Natural killer cell treated with Interleukin-12 subunit alpha and Interleukin-12 subunit beta and Interleukin-15 and Interleukin-18, amount 100 ng/mL, for 72 hours (primary cell): ENCODE results near the gene ANKIB1. TPM values are rescaled to one million over a fixed set of nuclear protein-coding genes. Genes with fewer than 3 reads are reported as not detected.
A peak's percentile ranks its signal among the peaks of the same experiment; 100 is the strongest.
"Not testable (repeated sequence)": the region's sequence is repeated elsewhere in the genome, so short reads cannot be mapped to it uniquely, and the experiment has no call there.

Source experiments
- ATAC-seq, 2 donors: fragments of 150-1000 bp; cut with Tn5 transposase in 1 of 2; sonication (Bioruptor Pico), chemical (Tn5 transposase) in 1 of 2; 2 replicates each; pipeline ENCODE4 v1.10.0; 2021
- DNase-seq: peaks from one replicate; pipeline ENCODE4 v3.0.0; 2022; ENCODE audit warnings: low spot score
- H3K27ac Mint-ChIP-seq, 2 donors: 1 replicate in 1 of 2; 2 replicates in 1 of 2; pipeline ENCODE4 v1.8.0; 2022; ENCODE audit warnings: mixed read lengths in 2 of 2, mild to moderate bottlenecking in 1 of 2, moderate library complexity in 1 of 2
- H3K27me3 Mint-ChIP-seq, 2 donors: 1 replicate in 1 of 2; 2 replicates in 1 of 2; pipeline ENCODE4 v1.8.0; 2022; ENCODE audit warnings: mixed read lengths in 2 of 2
- H3K36me3 Mint-ChIP-seq: one replicate; pipeline ENCODE4 v1.8.0; 2022; ENCODE audit warnings: mixed read lengths
- H3K4me1 Mint-ChIP-seq, 2 donors: 1 replicate in 1 of 2; 2 replicates in 1 of 2; pipeline ENCODE4 v1.8.0; 2022; ENCODE audit warnings: low read depth in 2 of 2, mixed read lengths in 2 of 2, mild to moderate bottlenecking in 1 of 2
- H3K4me3 Mint-ChIP-seq: one replicate; pipeline ENCODE4 v1.8.0; 2022; ENCODE audit warnings: mixed read lengths
- H3K9me3 Mint-ChIP-seq: 2 replicates; pipeline ENCODE4 v1.8.0; 2022; ENCODE audit warnings: mixed read lengths
- total RNA-seq, 2 donors: library from RNA; stranded (reverse); gene quantifications; one replicate each; pipeline ENCODE4 v1.2.3, GENCODE V29; 2022

The ANKIB1 gene
- total RNA-seq, 2 donors from 2014 or later: 48.8 to 66.8 TPM

DNA sequence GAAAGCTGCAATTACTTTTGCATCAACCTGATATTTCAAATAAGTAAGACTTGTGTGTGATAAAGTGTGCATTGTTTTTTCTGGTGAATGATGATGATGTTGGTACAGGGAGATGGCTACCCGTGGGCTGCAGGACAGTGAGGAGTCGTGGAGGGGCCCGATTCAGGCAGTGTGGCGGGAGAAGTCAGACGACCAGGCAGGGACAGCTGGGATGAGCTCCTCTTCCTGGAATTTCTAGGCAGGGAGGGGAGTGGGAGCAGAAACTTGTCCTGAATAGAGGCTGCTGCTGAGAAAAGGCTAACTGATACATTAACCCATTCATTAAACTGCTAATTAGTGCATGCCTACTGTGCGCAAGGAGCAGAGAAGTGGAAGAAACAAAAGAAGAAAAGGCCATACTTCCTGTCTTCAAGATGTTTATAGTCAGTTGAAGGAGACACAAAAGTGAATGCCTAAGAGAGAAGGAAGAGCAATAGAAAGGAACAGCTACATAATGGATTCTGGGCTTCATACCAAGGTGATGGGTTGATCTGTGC, 192.2 kb downstream of the ANKIB1 start:
- peaks cover 8 to 14% of the 10 kb centered on the region in 2 donors for H3K27me3 Mint-ChIP-seq
- no peak for DNase-seq
- H3K4me3 Mint-ChIP-seq: no peak overlapping the region
- H3K36me3 Mint-ChIP-seq: no peaks in the 10 kb centered on the region
- ATAC-seq: no peak
- no peaks in the 10 kb centered on the region for H3K4me1 Mint-ChIP-seq
- no peak overlapping the region for H3K27ac Mint-ChIP-seq
- no peaks in the 10 kb centered on the region for H3K9me3 Mint-ChIP-seq

- H3K4me3 Mint-ChIP-seq, H3K4me1 Mint-ChIP-seq, ATAC-seq, H3K27ac Mint-ChIP-seq, H3K36me3 Mint-ChIP-seq, DNase-seq, H3K9me3 Mint-ChIP-seq: not testable (repeated sequence)
- H3K27me3 Mint-ChIP-seq: peaks cover 0 to 14% of the 10 kb centered on the region in 2 donors
These were observed 196.9 kb downstream of the ANKIB1 start for GRCh38 chr7:92442720-92443119.

DNA sequence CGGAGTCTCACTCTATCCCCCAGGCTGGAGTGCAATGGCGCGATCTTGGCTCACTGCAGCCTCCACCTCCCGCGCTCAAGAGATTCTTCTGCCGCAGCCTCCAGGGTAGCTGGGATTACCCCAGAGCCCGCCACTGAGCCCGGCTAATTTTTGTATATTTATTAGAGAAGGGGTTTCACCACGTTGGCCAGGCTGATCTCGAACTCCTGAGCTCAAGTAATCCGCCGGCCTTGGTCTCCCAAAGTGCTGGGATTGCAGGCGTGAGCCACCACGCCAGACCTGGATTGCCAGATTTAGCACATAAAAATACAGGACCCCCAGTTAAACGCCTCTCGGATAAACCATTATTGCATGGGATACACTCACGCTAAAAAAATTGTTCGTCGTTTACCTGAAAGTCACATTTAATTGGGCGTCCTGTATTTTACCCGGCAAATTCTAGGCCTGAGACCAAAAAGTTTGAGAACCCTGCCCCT, 201.1 kb downstream of the ANKIB1 start:
- Mint-ChIP-seq H3K4me3 (peak overlapping the region; percentile 97), H3K27me3 (peaks cover 0 to 3% of the 10 kb centered on the region in 2 donors), H3K36me3 (peaks cover 6% of the 10 kb centered on the region), H3K9me3 (no peaks in the 10 kb centered on the region), H3K4me1 (peaks cover 8% of the 10 kb centered on the region in 2 donors), H3K27ac (peak overlapping the region; percentile 95)
- DNase-seq: no peak
- no peak for ATAC-seq

DNA sequence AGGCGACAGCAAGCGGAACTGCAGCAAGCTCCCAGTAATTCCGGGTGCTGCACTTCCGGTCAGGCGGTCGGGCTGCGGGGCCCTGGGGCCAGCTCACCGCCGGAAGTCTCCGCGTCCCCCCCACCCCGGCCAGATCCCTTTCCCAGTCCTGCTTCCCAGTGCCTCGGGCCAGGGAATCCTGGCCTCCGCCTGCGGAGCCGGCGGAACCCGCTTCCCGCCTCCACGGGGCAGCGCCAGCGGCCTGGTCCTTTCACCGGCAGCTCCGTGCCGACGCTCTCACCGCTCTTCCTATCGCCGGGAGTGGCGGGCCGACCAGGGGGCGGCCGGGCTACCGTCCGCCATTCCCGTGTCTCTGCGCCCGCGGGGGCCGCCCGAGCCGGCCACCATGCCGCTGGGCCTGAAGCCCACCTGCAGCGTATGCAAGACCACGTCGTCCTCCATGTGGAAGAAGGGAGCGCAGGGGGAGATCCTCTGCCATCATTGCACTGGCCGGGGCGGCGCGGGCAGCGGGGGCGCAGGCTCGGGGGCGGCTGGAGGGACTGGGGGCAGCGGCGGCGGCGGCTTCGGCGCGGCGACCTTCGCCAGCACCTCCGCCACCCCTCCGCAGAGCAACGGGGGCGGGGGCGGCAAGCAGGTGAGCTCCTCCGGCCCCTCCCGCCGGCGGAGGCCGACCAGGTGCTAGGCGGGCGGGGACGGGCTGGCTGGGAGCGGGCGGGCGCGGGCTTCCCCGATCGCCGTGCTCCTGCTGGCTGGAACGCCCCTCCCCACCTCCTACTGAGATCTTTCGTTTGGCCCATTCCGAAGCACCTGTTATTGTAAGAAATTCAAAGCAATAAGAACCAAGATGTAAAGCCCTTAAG, 201.8 kb downstream of the ANKIB1 start, which contains the start of gene GATAD1:
Gene GATAD1, plus strand, starts transcription at position 138 of the 860 bp plus-strand sequence. Its CDS starts 248 bp downstream, at position 386.
- H3K36me3 Mint-ChIP-seq: peaks cover 6% of the 10 kb centered on the region
- peak; percentile 93 to 97 for ATAC-seq
- H3K27me3 Mint-ChIP-seq: no peaks in the 10 kb centered on the region
- no peaks in the 10 kb centered on the region for H3K9me3 Mint-ChIP-seq
- H3K4me3 Mint-ChIP-seq: peak within 1 kb of the TSS; percentile 97
- DNase-seq: peak; percentile 91
- peaks cover 8% of the 10 kb centered on the region in 2 donors for H3K4me1 Mint-ChIP-seq
- peak within 1 kb of the TSS; percentile 95 for H3K27ac Mint-ChIP-seq

GRCh38 chr7:92448205-92448747, 202.5 kb downstream of the ANKIB1 start:
- H3K27ac Mint-ChIP-seq: peak overlapping the region; percentile 95
- H3K4me1 Mint-ChIP-seq: peaks cover 8% of the 10 kb centered on the region in 2 donors
- peak overlapping the region; percentile 97 for H3K4me3 Mint-ChIP-seq
- ATAC-seq (peak; percentile 43 to 56), DNase-seq (peak; percentile 64)
- no peaks in the 10 kb centered on the region for H3K27me3 Mint-ChIP-seq
- H3K9me3 Mint-ChIP-seq: no peaks in the 10 kb centered on the region
- peaks cover 11% of the 10 kb centered on the region for H3K36me3 Mint-ChIP-seq

Other genes with a start within 250 kb of the ANKIB1 start
- gene CYP51A1, start 111.5 kb upstream of the ANKIB1 start, total RNA-seq: 10 to 100 TPM; 62.5 to 74.6 TPM
- gene LRRD1, start 66.8 kb upstream of the ANKIB1 start, total RNA-seq: not detected
- 10 to 100 TPM; 51.6 to 61.0 TPM for gene KRIT1, start 60 bp upstream of the ANKIB1 start, total RNA-seq
- 10 to 100 TPM; 12.1 to 16.6 TPM for gene GATAD1, start 201.5 kb downstream of the ANKIB1 start, total RNA-seq
- gene ERVW-1, start 232.0 kb downstream of the ANKIB1 start, total RNA-seq: not detected